Measurements from ENCODE around the gene ETV3.

DNA sequence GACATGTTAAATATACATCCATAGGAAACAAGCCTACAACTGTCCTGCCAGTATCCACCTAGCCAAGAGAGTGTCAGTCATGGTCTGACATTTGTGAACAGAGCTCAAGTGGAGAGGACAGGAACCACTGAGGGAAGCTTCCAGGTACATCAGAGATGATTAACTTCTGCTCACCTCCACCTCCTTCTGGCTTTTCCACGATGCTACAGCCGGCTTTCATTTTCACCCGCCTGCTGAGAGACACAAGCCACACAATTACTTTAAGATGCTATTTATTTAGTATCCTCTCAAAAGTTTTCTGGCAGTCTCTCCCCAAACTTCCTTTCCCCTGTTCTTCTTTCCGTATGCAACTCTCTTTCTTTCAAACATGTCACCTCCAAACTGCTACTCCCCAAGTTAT is 2.1 kb downstream of the ETV3 start:
- TF ChIP-seq, protein P1, sequence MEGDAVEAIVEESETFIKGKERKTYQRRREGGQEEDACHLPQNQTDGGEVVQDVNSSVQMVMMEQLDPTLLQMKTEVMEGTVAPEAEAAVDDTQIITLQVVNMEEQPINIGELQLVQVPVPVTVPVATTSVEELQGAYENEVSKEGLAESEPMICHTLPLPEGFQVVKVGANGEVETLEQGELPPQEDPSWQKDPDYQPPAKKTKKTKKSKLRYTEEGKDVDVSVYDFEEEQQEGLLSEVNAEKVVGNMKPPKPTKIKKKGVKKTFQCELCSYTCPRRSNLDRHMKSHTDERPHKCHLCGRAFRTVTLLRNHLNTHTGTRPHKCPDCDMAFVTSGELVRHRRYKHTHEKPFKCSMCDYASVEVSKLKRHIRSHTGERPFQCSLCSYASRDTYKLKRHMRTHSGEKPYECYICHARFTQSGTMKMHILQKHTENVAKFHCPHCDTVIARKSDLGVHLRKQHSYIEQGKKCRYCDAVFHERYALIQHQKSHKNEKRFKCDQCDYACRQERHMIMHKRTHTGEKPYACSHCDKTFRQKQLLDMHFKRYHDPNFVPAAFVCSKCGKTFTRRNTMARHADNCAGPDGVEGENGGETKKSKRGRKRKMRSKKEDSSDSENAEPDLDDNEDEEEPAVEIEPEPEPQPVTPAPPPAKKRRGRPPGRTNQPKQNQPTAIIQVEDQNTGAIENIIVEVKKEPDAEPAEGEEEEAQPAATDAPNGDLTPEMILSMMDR (IDR thresholded peaks at IDR 0.05): peak in 1 of 4 donors; percentile 11
- TF ChIP-seq POLR2A (IDR thresholded peaks at IDR 0.05): no peak
